Brain pericyte (primary cell): ENCODE data around the gene MAP10.

Experiments
- DNase-seq: peaks from one replicate; pipeline ENCODE4 v3.0.0-alpha.2; 2012; ENCODE audit warnings: low read depth, low spot score

MAP10 gene

DNA sequence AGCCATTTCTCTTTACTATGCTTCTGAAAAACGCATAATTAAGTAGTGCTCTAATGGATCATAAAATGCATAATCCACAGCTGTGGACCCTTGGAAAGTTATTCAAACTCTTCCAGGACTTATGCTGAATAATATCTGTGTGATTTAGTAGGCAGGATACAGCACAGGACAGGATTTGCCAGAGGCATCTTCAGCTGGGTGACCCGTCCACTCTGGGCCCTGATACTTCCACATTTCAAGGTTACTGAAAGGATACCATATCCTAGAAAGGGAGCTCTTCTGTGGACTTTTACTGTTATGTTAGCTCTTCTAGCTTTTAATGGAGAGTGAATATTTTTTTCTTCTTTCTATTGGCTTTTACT, 49.6 kb downstream of the MAP10 start:
- no peak for DNase-seq

DNA sequence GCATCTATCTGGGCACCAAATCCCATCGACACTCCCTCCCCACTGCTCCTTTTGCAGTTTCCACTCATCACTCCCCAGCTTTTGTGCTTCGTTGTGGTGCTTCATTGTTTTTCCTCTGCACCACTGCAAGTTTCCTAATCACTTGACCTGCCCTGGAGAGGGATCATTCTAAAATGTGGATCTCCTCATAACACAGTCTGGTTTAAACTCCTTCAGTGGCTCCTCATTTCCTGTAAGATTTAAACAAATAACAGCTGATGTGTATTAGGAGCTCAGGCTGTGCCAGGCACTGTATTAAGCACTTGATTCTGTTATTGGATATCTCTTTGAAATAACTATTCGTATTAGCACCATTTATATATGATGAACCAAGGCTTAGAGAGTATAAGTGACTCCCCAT, 51.3 kb downstream of the MAP10 start:
- DNase-seq = no peak
